ENCODE measurements around the gene TCEA2. TPM values are rescaled to one million over a fixed set of nuclear protein-coding genes. Genes with fewer than 3 reads are reported as not detected.
A peak's percentile ranks its signal among the peaks of the same experiment; 100 is the strongest.

TCEA2 gene
- total RNA-seq, 3 donors from 2014 or later (not counting 1 experiment from before 2014, with no cell fraction given) = 25.0 to 28.7 (median 28.5) TPM

DNA sequence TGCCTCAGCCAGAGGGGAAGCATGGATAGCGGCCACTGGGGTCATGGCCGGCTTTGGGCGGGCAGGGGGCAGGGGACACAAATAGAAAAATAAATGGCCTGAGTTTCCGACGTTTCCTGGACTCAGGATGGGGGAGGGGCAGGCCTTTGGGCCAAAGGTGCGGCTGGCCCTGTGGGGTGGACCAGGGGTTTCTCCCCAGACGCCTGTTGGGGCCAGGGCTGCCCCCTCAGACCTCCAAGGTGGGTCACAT, 6.4 kb upstream of the TCEA2 start:
- 54% methylated on average over 7 of the region's 7 CpGs for WGBS (ENCODE audit: insufficient coverage)
- no peak for DNase-seq
- no peak overlapping the region for H3K27ac ChIP-seq (ENCODE audit: low read length)
- H3K9me3 Mint-ChIP-seq = no peaks in the 10 kb centered on the region
- intact Hi-C loops (cut with micrococcal nuclease) = no loop called here
- no peaks in the 10 kb centered on the region for H3K9me3 ChIP-seq (ENCODE audit: control insufficient read depth, insufficient read depth, low read length)
- H3K27me3 ChIP-seq (ENCODE audit: control insufficient read depth, insufficient read depth, low read length) = peaks cover 12% of the 10 kb centered on the region
- H3K27me3 Mint-ChIP-seq (ENCODE audit: low read depth in 2 of 2) = peaks cover 0 to 16% of the 10 kb centered on the region in 2 donors
- no peak for ATAC-seq
- H3K36me3 ChIP-seq (ENCODE audit: control insufficient read depth, insufficient read depth, low read length) = no peaks in the 10 kb centered on the region
- peaks cover 17% of the 10 kb centered on the region for H3K4me1 ChIP-seq (ENCODE audit: control insufficient read depth, insufficient read depth, low read length)
- TF ChIP-seq, protein P1, sequence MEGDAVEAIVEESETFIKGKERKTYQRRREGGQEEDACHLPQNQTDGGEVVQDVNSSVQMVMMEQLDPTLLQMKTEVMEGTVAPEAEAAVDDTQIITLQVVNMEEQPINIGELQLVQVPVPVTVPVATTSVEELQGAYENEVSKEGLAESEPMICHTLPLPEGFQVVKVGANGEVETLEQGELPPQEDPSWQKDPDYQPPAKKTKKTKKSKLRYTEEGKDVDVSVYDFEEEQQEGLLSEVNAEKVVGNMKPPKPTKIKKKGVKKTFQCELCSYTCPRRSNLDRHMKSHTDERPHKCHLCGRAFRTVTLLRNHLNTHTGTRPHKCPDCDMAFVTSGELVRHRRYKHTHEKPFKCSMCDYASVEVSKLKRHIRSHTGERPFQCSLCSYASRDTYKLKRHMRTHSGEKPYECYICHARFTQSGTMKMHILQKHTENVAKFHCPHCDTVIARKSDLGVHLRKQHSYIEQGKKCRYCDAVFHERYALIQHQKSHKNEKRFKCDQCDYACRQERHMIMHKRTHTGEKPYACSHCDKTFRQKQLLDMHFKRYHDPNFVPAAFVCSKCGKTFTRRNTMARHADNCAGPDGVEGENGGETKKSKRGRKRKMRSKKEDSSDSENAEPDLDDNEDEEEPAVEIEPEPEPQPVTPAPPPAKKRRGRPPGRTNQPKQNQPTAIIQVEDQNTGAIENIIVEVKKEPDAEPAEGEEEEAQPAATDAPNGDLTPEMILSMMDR (IDR thresholded peaks at IDR 0.05) = no peak
- peaks cover 9 to 22% of the 10 kb centered on the region in 2 donors for H3K4me1 Mint-ChIP-seq
- no peaks in the 10 kb centered on the region for H3K36me3 Mint-ChIP-seq
- H3K4me3 Mint-ChIP-seq = no peak overlapping the region
- no peak overlapping the region for H3K4me3 ChIP-seq (ENCODE audit: low read length)
- no peak overlapping the region for H3K27ac Mint-ChIP-seq

DNA sequence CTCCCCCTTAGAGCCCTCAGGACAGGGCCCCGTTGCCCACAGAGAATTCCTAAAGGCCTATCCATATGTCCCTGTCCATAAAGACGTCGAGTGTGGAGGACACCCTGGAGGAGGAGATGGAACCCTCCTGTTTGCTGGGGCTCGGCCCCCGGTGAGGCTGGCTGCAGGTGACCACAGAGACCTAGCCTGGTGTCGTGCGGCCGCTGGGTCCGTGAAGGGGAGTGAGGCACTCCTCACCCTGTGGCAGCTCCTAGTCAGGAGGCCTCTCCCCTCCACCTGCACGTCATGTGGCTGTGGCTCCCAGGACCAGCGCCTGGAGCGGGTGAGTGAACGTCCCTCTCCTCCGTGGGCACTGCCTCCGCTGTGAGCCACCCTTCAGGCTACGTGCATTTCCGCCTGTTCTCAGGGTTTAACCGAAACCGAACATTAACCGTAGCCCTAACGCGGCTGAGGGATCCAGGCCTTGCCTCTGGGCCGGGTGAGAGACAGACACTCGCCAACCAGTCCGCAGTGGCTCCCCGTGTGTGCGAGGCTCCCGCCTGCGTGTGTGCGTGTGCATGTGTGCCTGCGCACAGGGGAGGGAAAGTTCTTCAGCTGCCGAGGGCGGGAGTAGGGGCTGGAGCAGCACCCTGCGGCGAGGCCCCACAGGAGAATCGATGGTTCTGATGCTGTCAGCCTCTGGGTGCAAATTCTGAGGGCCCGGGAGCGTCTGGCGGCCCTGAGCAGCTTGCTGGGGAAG, 5.9 kb upstream of the TCEA2 start:
- H3K36me3 Mint-ChIP-seq = no peaks in the 10 kb centered on the region
- 59% methylated on average over 38 of the region's 39 CpGs for WGBS (ENCODE audit: insufficient coverage)
- peaks cover 9 to 22% of the 10 kb centered on the region in 2 donors for H3K4me1 Mint-ChIP-seq
- H3K36me3 ChIP-seq (ENCODE audit: control insufficient read depth, insufficient read depth, low read length) = no peaks in the 10 kb centered on the region
- no peak overlapping the region for H3K4me3 ChIP-seq (ENCODE audit: low read length)
- H3K4me3 Mint-ChIP-seq = peak overlapping the region; percentile 58
- peaks cover 9% of the 10 kb centered on the region for H3K27me3 ChIP-seq (ENCODE audit: control insufficient read depth, insufficient read depth, low read length)
- peak overlapping the region in 1 of 2 donors; percentile 65 for H3K27ac Mint-ChIP-seq
- H3K9me3 ChIP-seq (ENCODE audit: control insufficient read depth, insufficient read depth, low read length) = no peaks in the 10 kb centered on the region
- TF ChIP-seq, protein P1 (IDR thresholded peaks at IDR 0.05) = no peak
- intact Hi-C loops (cut with micrococcal nuclease) = loop anchor here (1.0 kb wide), 1 partner anchor 18 kb away; no protein-coding TSS in a partner anchor
- no peak overlapping the region for H3K27ac ChIP-seq (ENCODE audit: low read length)
- peaks cover 0 to 16% of the 10 kb centered on the region in 2 donors for H3K27me3 Mint-ChIP-seq (ENCODE audit: low read depth in 2 of 2)
- peaks cover 17% of the 10 kb centered on the region for H3K4me1 ChIP-seq (ENCODE audit: control insufficient read depth, insufficient read depth, low read length)
- H3K9me3 Mint-ChIP-seq = no peaks in the 10 kb centered on the region
- DNase-seq (peak in 1 of 2 donors; percentile 48), ATAC-seq (peak; percentile 62 to 67 (median 66))

DNA sequence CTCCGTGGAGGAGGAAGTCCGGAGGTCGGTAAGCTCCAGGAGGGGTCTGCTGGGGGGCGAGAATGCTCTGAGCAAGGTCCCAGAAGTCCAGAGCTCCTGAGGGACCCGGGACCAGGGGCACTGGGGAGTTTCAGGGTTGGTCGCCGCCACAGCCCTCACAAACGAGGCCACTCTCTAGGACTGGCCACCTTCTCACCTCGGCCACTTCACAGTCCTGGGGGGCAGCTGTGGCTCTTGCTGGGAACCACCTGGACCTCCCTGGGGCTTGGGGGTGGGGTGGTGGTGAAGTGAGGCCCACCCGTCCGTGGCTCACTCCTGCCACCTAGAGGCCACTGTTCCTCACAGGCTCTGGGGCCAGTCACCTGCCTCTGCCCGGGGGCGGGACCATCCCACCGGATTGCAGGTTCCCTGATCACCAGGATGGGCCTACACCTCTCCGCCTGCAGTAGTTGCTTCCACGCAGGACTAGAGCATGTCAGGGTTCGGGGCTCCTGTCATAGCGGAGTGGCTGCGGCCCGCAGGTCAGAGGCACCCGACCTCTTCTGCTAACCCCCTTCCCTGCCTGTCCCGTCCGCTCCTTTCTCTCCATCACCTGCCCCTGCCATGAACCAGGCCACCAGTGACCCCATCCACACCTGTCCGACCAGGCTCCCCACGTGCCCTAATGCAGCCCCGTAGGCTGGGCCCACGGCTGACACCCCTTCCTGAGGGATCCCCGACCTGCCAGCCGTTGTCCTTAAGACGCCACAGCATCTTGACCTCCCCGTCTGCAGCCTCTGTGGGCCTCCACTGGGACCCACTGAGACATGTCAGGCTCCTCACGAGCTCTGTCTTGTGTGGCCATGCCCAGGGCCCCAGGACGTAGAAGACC, 5.1 kb upstream of the TCEA2 start:
- TF ChIP-seq, protein P1 (IDR thresholded peaks at IDR 0.05) = peak; percentile 83
- H3K4me1 ChIP-seq (ENCODE audit: control insufficient read depth, insufficient read depth, low read length) = peaks cover 25% of the 10 kb centered on the region
- peak overlapping the region in 1 of 2 donors; percentile 65 for H3K27ac Mint-ChIP-seq
- peaks cover 9 to 25% of the 10 kb centered on the region in 2 donors for H3K4me1 Mint-ChIP-seq
- H3K36me3 Mint-ChIP-seq = no peaks in the 10 kb centered on the region
- H3K4me3 ChIP-seq (ENCODE audit: low read length) = no peak overlapping the region
- H3K36me3 ChIP-seq (ENCODE audit: control insufficient read depth, insufficient read depth, low read length) = no peaks in the 10 kb centered on the region
- H3K27me3 Mint-ChIP-seq (ENCODE audit: low read depth in 2 of 2) = peaks cover 0 to 16% of the 10 kb centered on the region in 2 donors
- ATAC-seq = peak; percentile 83 to 88 (median 83)
- H3K27me3 ChIP-seq (ENCODE audit: control insufficient read depth, insufficient read depth, low read length) = peaks cover 3% of the 10 kb centered on the region
- intact Hi-C loops (cut with micrococcal nuclease) = loop anchor here (1.0 kb wide), 1 partner anchor 19 kb away; no protein-coding TSS in a partner anchor
- H3K27ac ChIP-seq (ENCODE audit: low read length) = no peak overlapping the region
- 39% methylated on average over 33 of the region's 33 CpGs for WGBS (ENCODE audit: insufficient coverage)
- H3K4me3 Mint-ChIP-seq = peak overlapping the region; percentile 58
- no peaks in the 10 kb centered on the region for H3K9me3 ChIP-seq (ENCODE audit: control insufficient read depth, insufficient read depth, low read length)
- no peaks in the 10 kb centered on the region for H3K9me3 Mint-ChIP-seq
- peak; percentile 75 to 87 for DNase-seq

All from natural killer cell (primary cell).